Endothelial cell of umbilical vein (primary cell): ENCODE measurements around the gene CKB.

Experiments used
- MAX ChIP-seq: IDR thresholded peaks from 2 replicates; pipeline ENCODE4 v1.6.1; 2011; ENCODE audit not compliant: insufficient read depth, insufficient read length
- POLR2AphosphoS5 ChIP-seq: IDR thresholded peaks from 2 replicates; pipeline ENCODE4 v1.6.1; 2012; ENCODE audit warnings: low read depth, mild to moderate bottlenecking, control low read depth, low read length, moderate library complexity; ENCODE audit not compliant: insufficient read depth
- TF ChIP-seq, protein P1 (sequence below), 2 donors: IDR thresholded peaks; 1 replicate in 1 of 2; 2 replicates in 1 of 2; pipeline ENCODE4 v1.5.1; 2011; ENCODE audit warnings: low read length in 2 of 2, mild to moderate bottlenecking in 2 of 2, moderate library complexity in 2 of 2, control low read depth in 1 of 2, inconsistent platforms in 1 of 2, low read depth in 1 of 2; ENCODE audit not compliant: insufficient read depth in 1 of 2; ENCODE audit errors: extremely low read depth in 1 of 2

GRCh38 chr14:103533137-103533998 lies 10.7 kb upstream of the CKB start:
- TF ChIP-seq, protein P1, sequence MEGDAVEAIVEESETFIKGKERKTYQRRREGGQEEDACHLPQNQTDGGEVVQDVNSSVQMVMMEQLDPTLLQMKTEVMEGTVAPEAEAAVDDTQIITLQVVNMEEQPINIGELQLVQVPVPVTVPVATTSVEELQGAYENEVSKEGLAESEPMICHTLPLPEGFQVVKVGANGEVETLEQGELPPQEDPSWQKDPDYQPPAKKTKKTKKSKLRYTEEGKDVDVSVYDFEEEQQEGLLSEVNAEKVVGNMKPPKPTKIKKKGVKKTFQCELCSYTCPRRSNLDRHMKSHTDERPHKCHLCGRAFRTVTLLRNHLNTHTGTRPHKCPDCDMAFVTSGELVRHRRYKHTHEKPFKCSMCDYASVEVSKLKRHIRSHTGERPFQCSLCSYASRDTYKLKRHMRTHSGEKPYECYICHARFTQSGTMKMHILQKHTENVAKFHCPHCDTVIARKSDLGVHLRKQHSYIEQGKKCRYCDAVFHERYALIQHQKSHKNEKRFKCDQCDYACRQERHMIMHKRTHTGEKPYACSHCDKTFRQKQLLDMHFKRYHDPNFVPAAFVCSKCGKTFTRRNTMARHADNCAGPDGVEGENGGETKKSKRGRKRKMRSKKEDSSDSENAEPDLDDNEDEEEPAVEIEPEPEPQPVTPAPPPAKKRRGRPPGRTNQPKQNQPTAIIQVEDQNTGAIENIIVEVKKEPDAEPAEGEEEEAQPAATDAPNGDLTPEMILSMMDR (IDR thresholded peaks at IDR 0.05; ENCODE audit: extremely low read depth in 1 of 2, insufficient read depth in 1 of 2, low read depth in 1 of 2, low read length in 2 of 2), result no peak
- no peak for TF ChIP-seq MAX
- TF ChIP-seq POLR2AphosphoS5, result no peak
